ENCODE data around the gene TNFSF4. TPM values are rescaled to one million over a fixed set of nuclear protein-coding genes. Genes with fewer than 3 reads are reported as not detected.

The TNFSF4 gene
- polyA plus RNA-seq, 1 of the 3 experiments (the other 2 are of a cell fraction) = 25.9 TPM

DNA sequence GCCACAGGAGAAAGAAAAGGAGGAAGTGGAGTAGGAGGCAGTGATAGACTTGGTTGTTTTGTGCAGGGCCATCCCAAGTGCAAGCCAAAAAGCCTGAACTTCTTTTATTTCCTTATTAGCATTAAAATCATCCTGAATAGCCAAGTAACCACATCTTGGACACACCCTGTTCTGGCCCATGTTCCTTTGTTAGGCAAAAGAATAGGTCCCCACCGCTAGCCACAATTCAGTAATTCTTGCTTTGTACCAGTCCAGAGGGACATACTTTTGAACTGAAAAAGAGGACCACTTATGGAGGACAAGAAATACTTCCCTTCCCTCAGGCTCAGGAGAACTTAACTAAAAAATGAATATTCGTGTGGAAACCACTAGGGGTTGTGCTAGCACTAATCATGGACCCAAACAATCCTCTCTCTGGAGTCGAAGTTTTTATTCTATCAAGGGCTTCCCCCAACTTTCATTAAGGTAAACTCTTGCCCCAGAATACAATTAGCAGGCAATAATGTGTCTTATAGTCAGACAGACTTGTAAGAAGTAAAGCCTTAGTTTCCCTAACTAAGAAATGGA, 19.4 kb downstream of the TNFSF4 start:
- Histone ChIP-seq H2AFZ (ENCODE audit: low read depth) (no peak overlapping the region), H3K9me3 (no peaks in the 10 kb centered on the region), H3K79me2 (ENCODE audit: insufficient read depth) (no peaks in the 10 kb centered on the region), H3K27ac (ENCODE audit: low read depth in 2 of 2, low read length in 1 of 2) (no peak overlapping the region), H3K4me2 (no peak overlapping the region), H3K36me3 (replicated peaks in 1 of 2; ENCODE audit: control insufficient read depth in 1 of 2, insufficient read depth in 2 of 2, low read length in 1 of 2) (peaks cover 0 to 27% of the 10 kb centered on the region in 2 experiments), H3K27me3 (ENCODE audit: insufficient read depth) (no peaks in the 10 kb centered on the region), H3K4me3 (ENCODE audit: low read depth in 2 of 2, low read length in 1 of 2) (no peak overlapping the region), H3K9me2 (no peaks in the 10 kb centered on the region), H3F3A (replicated peaks; ENCODE audit: insufficient read depth) (no peaks in the 10 kb centered on the region), H3K9ac (no peak overlapping the region), H3K4me1 (ENCODE audit: control insufficient read depth in 1 of 2, insufficient read depth in 2 of 2, low read depth in 1 of 2, low read length in 1 of 2) (peaks cover 6 to 8% of the 10 kb centered on the region in 2 experiments; a peak in 3 of 4 replicates), H4K20me1 (ENCODE audit: insufficient read depth) (no peaks in the 10 kb centered on the region)
- ChIA-PET CTCF (no interaction called here), POLR2A (no interaction called here)
- no peak for DNase-seq
- WGBS (ENCODE audit: low lambda C conversion rate) = 51% methylated on average over 3 of the region's 3 CpGs
- TF ChIP-seq, protein P1, sequence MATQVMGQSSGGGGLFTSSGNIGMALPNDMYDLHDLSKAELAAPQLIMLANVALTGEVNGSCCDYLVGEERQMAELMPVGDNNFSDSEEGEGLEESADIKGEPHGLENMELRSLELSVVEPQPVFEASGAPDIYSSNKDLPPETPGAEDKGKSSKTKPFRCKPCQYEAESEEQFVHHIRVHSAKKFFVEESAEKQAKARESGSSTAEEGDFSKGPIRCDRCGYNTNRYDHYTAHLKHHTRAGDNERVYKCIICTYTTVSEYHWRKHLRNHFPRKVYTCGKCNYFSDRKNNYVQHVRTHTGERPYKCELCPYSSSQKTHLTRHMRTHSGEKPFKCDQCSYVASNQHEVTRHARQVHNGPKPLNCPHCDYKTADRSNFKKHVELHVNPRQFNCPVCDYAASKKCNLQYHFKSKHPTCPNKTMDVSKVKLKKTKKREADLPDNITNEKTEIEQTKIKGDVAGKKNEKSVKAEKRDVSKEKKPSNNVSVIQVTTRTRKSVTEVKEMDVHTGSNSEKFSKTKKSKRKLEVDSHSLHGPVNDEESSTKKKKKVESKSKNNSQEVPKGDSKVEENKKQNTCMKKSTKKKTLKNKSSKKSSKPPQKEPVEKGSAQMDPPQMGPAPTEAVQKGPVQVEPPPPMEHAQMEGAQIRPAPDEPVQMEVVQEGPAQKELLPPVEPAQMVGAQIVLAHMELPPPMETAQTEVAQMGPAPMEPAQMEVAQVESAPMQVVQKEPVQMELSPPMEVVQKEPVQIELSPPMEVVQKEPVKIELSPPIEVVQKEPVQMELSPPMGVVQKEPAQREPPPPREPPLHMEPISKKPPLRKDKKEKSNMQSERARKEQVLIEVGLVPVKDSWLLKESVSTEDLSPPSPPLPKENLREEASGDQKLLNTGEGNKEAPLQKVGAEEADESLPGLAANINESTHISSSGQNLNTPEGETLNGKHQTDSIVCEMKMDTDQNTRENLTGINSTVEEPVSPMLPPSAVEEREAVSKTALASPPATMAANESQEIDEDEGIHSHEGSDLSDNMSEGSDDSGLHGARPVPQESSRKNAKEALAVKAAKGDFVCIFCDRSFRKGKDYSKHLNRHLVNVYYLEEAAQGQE (IDR thresholded peaks at IDR 0.05; ENCODE audit: low read depth, low read length) = no peak
- TF ChIP-seq FOSL2 (IDR thresholded peaks at IDR 0.05; ENCODE audit: borderline replicate concordance, low read depth) = no peak
- no peak for TF ChIP-seq EP300 (IDR thresholded peaks at IDR 0.05; ENCODE audit: borderline replicate concordance in 1 of 2, low read depth in 1 of 2, low read length in 1 of 2)
- TF ChIP-seq RAD21 (IDR thresholded peaks at IDR 0.05; ENCODE audit: low read length) = no peak
- TF ChIP-seq RCOR1 (IDR thresholded peaks at IDR 0.05; ENCODE audit: low read length) = no peak
- TF ChIP-seq SMC3 (IDR thresholded peaks at IDR 0.05; ENCODE audit: low read depth, low read length) = no peak
- no peak for TF ChIP-seq ELF1 (IDR thresholded peaks at IDR 0.05)
- TF ChIP-seq, protein P2, sequence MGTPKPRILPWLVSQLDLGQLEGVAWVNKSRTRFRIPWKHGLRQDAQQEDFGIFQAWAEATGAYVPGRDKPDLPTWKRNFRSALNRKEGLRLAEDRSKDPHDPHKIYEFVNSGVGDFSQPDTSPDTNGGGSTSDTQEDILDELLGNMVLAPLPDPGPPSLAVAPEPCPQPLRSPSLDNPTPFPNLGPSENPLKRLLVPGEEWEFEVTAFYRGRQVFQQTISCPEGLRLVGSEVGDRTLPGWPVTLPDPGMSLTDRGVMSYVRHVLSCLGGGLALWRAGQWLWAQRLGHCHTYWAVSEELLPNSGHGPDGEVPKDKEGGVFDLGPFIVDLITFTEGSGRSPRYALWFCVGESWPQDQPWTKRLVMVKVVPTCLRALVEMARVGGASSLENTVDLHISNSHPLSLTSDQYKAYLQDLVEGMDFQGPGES (IDR thresholded peaks at IDR 0.05; ENCODE audit: low read depth, low read length) = no peak

DNA sequence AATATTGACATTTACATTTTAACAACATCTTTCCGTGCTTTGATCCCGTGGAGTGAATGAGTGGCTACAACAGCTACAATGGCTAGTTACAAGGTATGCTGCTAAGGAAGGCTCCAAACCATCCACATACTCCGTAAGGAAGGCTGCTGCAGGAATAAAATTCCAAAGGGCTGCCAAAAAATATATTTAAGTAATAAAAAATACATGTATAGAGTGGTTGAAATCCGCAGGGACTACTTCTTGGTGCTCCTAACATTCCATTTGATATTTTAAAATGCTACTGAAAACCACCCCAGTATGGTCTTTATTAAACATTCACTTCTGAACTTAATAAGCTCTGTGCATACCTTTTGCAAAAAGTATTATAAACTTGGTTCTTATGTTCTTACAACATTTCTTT, 25.3 kb downstream of the TNFSF4 start:
- Histone ChIP-seq H3F3A (replicated peaks; ENCODE audit: insufficient read depth) (no peaks in the 10 kb centered on the region), H3K27ac (ENCODE audit: low read depth in 2 of 2, low read length in 1 of 2) (no peak overlapping the region), H3K4me1 (ENCODE audit: control insufficient read depth in 1 of 2, insufficient read depth in 2 of 2, low read depth in 1 of 2, low read length in 1 of 2) (no peaks in the 10 kb centered on the region), H2AFZ (ENCODE audit: low read depth) (no peak overlapping the region), H3K4me2 (no peak overlapping the region), H3K4me3 (ENCODE audit: low read depth in 2 of 2, low read length in 1 of 2) (no peak overlapping the region), H3K9ac (no peak overlapping the region), H3K79me2 (ENCODE audit: insufficient read depth) (no peaks in the 10 kb centered on the region), H3K9me2 (no peaks in the 10 kb centered on the region), H3K9me3 (no peaks in the 10 kb centered on the region), H3K36me3 (replicated peaks in 1 of 2; ENCODE audit: control insufficient read depth in 1 of 2, insufficient read depth in 2 of 2, low read length in 1 of 2) (peaks cover 0 to 23% of the 10 kb centered on the region in 2 experiments), H4K20me1 (ENCODE audit: insufficient read depth) (no peaks in the 10 kb centered on the region), H3K27me3 (ENCODE audit: insufficient read depth) (no peaks in the 10 kb centered on the region)
- no peak for DNase-seq
- ChIA-PET CTCF (interaction anchor here (1.1 kb wide), 1 partner anchor 356 kb away, joined by 3 read pairs; no protein-coding TSS in a partner anchor), POLR2A (no interaction called here)
- WGBS (ENCODE audit: low lambda C conversion rate) = 58% methylated on average over 4 of the region's 4 CpGs
- TF ChIP-seq RXRA (IDR thresholded peaks at IDR 0.05; ENCODE audit: borderline replicate concordance, low read depth) = no peak
- TF ChIP-seq MEF2A (IDR thresholded peaks at IDR 0.05; ENCODE audit: borderline replicate concordance, low read depth) = no peak
- no peak for TF ChIP-seq NFIC (IDR thresholded peaks at IDR 0.05; ENCODE audit: borderline replicate concordance)

Measured in SK-N-SH (cell line).